Epithelial cell of esophagus (primary cell): Measurements from ENCODE around the gene CAMK2B.

Source experiments
- DNase-seq: peaks from one replicate; pipeline ENCODE4 v3.0.0; 2010; ENCODE audit warnings: low read depth
- H3K4me3 ChIP-seq: 2 replicates; pipeline ENCODE4 v1.5.1; 2011; ENCODE audit warnings: mild to moderate bottlenecking, low read length, control low read depth
- CTCF ChIP-seq: IDR thresholded peaks from 2 replicates; pipeline ENCODE4 v1.5.1; 2011; ENCODE audit warnings: low read depth, mild to moderate bottlenecking, low read length, control low read depth, inconsistent platforms; ENCODE audit not compliant: insufficient read depth; ENCODE audit errors: missing control alignments

CAMK2B gene

GRCh38 chr7:44193011-44193802 lies 132.2 kb downstream of the CAMK2B start:
- no peak for TF ChIP-seq CTCF
- H3K4me3 ChIP-seq: no peak overlapping the region
- no peak for DNase-seq

- H3K4me3 ChIP-seq: no peak overlapping the region
- no peak for TF ChIP-seq CTCF
- no peak for DNase-seq
These were observed 134.2 kb downstream of the CAMK2B start for GRCh38 chr7:44191171-44191570.

- DNase-seq: no peak
- TF ChIP-seq CTCF: no peak
- no peak overlapping the region for H3K4me3 ChIP-seq
These were observed 135.2 kb downstream of the CAMK2B start for GRCh38 chr7:44189993-44190872.

- DNase-seq: no peak
- no peak for TF ChIP-seq CTCF
These were observed 136.0 kb downstream of the CAMK2B start, which contains the start of gene GCK for GRCh38 chr7:44189286-44189992. GCK (minus strand) TSS chr7:44189439; CDS start chr7:44188953, 486 bp downstream.

GRCh38 chr7:44188480-44189225 lies 136.7 kb downstream of the CAMK2B start:
- no peak for DNase-seq
- no peak overlapping the region for H3K4me3 ChIP-seq
- no peak for TF ChIP-seq CTCF

More at GRCh38 chr7:44189286-44189992, 136.0 kb downstream of the CAMK2B start, which contains the start of gene GCK:
- no peak within 1 kb of the TSS for H3K4me3 ChIP-seq
